MCF 10A (cell line): Measurements from ENCODE around the gene TRPM4. TPM values are rescaled to one million over a fixed set of nuclear protein-coding genes. Genes with fewer than 3 reads are reported as not detected.

Source experiments
- BruUV-seq: library from RNA; stranded (reverse); fragments of 400-500 nt; replicated peaks from 2 replicates; lab custom pipeline; 2021; lab: Mats Ljungman, UMichigan
- CTCF ChIA-PET: fragments of 300-600 bp; sonication (Branson Sonifier 250); formaldehyde crosslinking; extraction: SDS; loops from one replicate; lab custom pipeline; 2021; ENCODE audit warnings: antibody characterized with exemption, inconsistent platforms; lab: Yijun Ruan, JAX
- POLR2A ChIA-PET: fragments of 300-600, 350-650 bp; sonication (Branson Sonifier 250); formaldehyde crosslinking; extraction: SDS; loops from one replicate; lab custom pipeline; 2020; ENCODE audit warnings: antibody characterized with exemption, inconsistent platforms; lab: Yijun Ruan, JAX
- DNase-seq: peaks from one replicate; pipeline ENCODE4 v3.0.0-alpha.2; 2018; ENCODE audit not compliant: unreplicated experiment
- H3K27ac Mint-ChIP-seq: one replicate; pipeline ENCODE4 v1.8.0; 2022; ENCODE audit warnings: mild to moderate bottlenecking, low read depth, mixed read lengths; ENCODE audit not compliant: unreplicated experiment
- H3K27me3 Mint-ChIP-seq: one replicate; pipeline ENCODE4 v1.8.0; 2022; ENCODE audit warnings: mixed read lengths; ENCODE audit not compliant: insufficient read depth, unreplicated experiment
- H3K36me3 Mint-ChIP-seq: one replicate; pipeline ENCODE4 v1.8.0; 2022; ENCODE audit warnings: mild to moderate bottlenecking, moderate library complexity, mixed read lengths; ENCODE audit not compliant: insufficient read depth, unreplicated experiment
- H3K4me1 Mint-ChIP-seq: one replicate; pipeline ENCODE4 v1.8.0; 2022; ENCODE audit warnings: mixed read lengths; ENCODE audit not compliant: insufficient read depth, unreplicated experiment
- H3K4me3 Mint-ChIP-seq: one replicate; pipeline ENCODE4 v1.8.0; 2022; ENCODE audit warnings: mild to moderate bottlenecking, moderate library complexity, mixed read lengths; ENCODE audit not compliant: unreplicated experiment
- H3K9me3 Mint-ChIP-seq: one replicate; pipeline ENCODE4 v1.8.0; 2022; ENCODE audit warnings: mixed read lengths; ENCODE audit not compliant: unreplicated experiment
- intact Hi-C: fragments of 100-400 bp; cut with micrococcal nuclease; formaldehyde crosslinking; loops from 2 replicates; pipeline ENCODE4 v1.14.1; 2022
- total RNA-seq: library from RNA; stranded (reverse); gene quantifications from 2 replicates; pipeline ENCODE4 v1.2.3, GENCODE V29; 2022
- TF ChIP-seq, protein P1 (sequence below): fragments of 200-600 bp; IDR thresholded peaks from one replicate; pipeline ENCODE4 v1.8.0; 2022; ENCODE audit warnings: antibody characterized with exemption, mild to moderate bottlenecking; ENCODE audit not compliant: unreplicated experiment

Gene TRPM4
- total RNA-seq, 1 experiment from 2014 or later, result 21.2 TPM

DNA sequence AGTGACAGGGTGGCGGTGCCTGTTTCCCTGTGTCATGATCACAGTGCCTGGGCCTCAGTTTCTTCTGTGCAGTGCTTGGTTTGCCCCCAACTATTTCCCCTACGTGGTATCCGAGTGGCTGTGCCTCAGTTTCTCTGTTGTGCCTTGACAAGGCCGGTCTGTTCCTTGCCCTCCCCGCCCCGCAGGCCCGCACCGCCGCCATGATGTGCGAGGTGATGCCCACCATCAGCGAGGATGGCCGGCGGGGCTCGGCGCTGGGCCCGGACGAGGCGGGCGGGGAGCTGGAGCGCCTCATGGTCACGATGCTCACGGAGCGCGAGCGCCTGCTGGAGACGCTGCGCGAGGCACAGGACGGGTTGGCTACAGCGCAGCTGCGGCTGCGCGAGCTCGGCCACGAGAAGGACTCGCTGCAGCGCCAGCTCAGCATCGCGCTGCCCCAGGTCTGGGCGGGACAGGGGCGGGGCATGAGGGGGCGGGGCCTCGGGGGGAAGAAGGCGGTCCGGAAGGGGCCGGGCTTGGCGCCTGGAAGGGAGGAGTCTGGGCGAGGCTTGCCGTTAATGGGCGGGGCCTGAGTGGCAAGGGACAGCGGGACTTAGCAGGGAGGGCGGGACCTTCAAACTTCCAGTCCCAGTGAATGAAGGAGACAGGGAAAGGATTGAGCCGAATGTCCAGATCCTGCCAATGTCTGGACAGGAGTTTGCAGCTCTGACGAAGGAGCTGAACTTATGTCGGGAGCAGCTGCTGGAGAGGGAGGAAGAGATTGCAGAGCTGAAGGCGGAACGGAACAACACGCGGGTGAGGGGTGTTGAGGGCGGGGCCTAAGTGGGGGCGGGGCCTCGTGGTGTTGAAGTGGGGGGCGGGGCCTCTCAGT lies 29.7 kb upstream of the TRPM4 start:
- CTCF ChIA-PET, result interaction anchor here (0.8 to 2.9 kb wide), 3 partner anchors 14 to 121 kb away, joined by 3 to 11 read pairs (median 5); partner anchors contain the start of gene LIN7B
- TF ChIP-seq, protein P1, sequence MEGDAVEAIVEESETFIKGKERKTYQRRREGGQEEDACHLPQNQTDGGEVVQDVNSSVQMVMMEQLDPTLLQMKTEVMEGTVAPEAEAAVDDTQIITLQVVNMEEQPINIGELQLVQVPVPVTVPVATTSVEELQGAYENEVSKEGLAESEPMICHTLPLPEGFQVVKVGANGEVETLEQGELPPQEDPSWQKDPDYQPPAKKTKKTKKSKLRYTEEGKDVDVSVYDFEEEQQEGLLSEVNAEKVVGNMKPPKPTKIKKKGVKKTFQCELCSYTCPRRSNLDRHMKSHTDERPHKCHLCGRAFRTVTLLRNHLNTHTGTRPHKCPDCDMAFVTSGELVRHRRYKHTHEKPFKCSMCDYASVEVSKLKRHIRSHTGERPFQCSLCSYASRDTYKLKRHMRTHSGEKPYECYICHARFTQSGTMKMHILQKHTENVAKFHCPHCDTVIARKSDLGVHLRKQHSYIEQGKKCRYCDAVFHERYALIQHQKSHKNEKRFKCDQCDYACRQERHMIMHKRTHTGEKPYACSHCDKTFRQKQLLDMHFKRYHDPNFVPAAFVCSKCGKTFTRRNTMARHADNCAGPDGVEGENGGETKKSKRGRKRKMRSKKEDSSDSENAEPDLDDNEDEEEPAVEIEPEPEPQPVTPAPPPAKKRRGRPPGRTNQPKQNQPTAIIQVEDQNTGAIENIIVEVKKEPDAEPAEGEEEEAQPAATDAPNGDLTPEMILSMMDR, result no peak
- no TSS peak for BruUV-seq
- Mint-ChIP-seq H3K27me3 (no peaks in the 10 kb centered on the region), H3K9me3 (no peaks in the 10 kb centered on the region), H3K4me3 (peak overlapping the region; percentile 70), H3K36me3 (peaks cover 12% of the 10 kb centered on the region), H3K4me1 (peaks cover 10% of the 10 kb centered on the region), H3K27ac (peak overlapping the region; percentile 25)
- POLR2A ChIA-PET, result interaction anchor here (0.9 to 2.8 kb wide), 9 partner anchors 8 to 360 kb away, joined by 3 to 19 read pairs (median 7); partner anchors contain the start of genes GYS1, LIN7B, RPL13A and RUVBL2
- DNase-seq, result peak; percentile 99
- intact Hi-C loops, result no loop called here

DNA sequence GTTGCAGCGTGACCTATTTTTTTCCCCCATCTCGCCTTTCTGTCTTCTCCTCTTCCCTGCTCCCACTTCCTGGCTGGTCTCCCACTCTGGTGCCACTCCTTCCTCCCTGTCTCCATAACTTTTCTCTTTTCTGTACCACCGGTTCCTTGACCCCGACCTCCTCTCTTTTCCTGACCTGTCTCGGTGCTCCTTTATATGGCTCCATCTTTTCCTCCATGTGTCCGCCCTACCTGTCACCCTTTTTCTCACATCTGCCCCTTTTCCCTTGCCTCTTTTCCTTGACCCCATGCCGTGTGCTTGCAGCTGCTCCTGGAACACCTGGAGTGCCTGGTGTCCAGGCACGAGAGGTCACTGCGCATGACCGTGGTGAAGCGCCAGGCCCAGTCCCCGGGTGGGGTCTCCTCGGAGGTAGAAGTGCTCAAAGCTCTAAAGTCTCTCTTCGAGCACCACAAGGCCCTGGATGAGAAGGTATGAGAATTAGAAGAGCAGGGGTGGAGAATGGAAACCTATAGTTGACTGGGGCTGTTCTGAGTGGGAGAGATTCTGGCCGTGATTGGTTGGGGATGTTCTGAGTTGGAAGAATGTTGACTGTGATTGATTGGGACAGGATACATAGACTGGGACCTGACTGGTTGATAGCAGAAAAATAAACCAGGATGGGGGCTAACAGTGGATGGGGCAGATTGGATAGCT lies 28.9 kb upstream of the TRPM4 start:
- no peak for DNase-seq
- TF ChIP-seq, protein P1, result no peak
- peaks cover 12% of the 10 kb centered on the region for H3K36me3 Mint-ChIP-seq
- H3K27ac Mint-ChIP-seq, result peak overlapping the region; percentile 25
- no peaks in the 10 kb centered on the region for H3K9me3 Mint-ChIP-seq
- peaks cover 10% of the 10 kb centered on the region for H3K4me1 Mint-ChIP-seq
- H3K27me3 Mint-ChIP-seq, result no peaks in the 10 kb centered on the region
- intact Hi-C loops, result no loop called here
- ChIA-PET CTCF (interaction anchor here (0.5 to 2.9 kb wide), 5 partner anchors 15 to 549 kb away, joined by 3 to 11 read pairs (median 3); partner anchors contain the start of gene LIN7B), POLR2A (interaction anchor here (0.7 to 2.8 kb wide), 7 partner anchors 11 to 136 kb away, joined by 3 to 19 read pairs (median 8); partner anchors contain the start of genes GYS1, LIN7B and RUVBL2)
- no TSS peak for BruUV-seq
- peak overlapping the region; percentile 70 for H3K4me3 Mint-ChIP-seq

DNA sequence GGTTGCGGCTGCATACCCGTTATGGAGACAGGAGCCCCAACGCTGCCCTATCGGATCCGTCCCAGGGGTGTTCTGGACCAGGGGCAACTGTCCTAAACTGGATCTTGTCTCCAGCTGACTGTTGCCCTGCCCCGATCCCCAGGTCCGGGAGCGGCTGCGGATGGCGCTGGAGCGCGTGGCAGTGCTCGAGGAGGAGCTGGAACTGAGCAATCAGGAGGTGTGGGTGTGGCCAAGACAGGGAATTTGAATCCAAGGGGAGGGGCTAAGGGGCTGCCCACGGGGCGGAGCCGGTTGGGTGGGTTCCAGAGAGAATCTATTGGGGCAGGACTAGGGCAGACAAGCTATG lies 28.4 kb upstream of the TRPM4 start:
- Mint-ChIP-seq H3K4me3 (no peak overlapping the region), H3K36me3 (peaks cover 15% of the 10 kb centered on the region), H3K27me3 (no peaks in the 10 kb centered on the region), H3K9me3 (no peaks in the 10 kb centered on the region), H3K4me1 (peaks cover 10% of the 10 kb centered on the region), H3K27ac (no peak overlapping the region)
- ChIA-PET CTCF (interaction anchor here (0.5 to 2.9 kb wide), 4 partner anchors 15 to 549 kb away, joined by 3 to 11 read pairs (median 6); partner anchors contain the start of gene LIN7B), POLR2A (interaction anchor here (0.7 to 2.8 kb wide), 5 partner anchors 12 to 75 kb away, joined by 3 to 19 read pairs (median 8); partner anchors contain the start of gene LIN7B)
- DNase-seq, result no peak
- TF ChIP-seq, protein P1, result no peak
- intact Hi-C loops, result no loop called here
- BruUV-seq, result no TSS peak
